GM12891 (cell line): ENCODE results near the gene MOB3C.

Experiments
- POLR2AphosphoS5 ChIP-seq: IDR thresholded peaks from 2 replicates; pipeline ENCODE4 v1.6.1; 2011; ENCODE audit warnings: low read depth, low read length, control low read depth
- SPI1 ChIP-seq: IDR thresholded peaks from 2 replicates; pipeline ENCODE4 v1.6.1; 2011; ENCODE audit warnings: low read depth, low read length, control low read depth

GRCh38 chr1:46577671-46578070, 38.9 kb downstream of the MOB3C start:
- TF ChIP-seq SPI1 = no peak
- no peak for TF ChIP-seq POLR2AphosphoS5
